Measurements from ENCODE around the gene LRRC41.

- TF ChIP-seq TCF12 (IDR thresholded peaks at IDR 0.05) (no peak), CTCF (IDR thresholded peaks at IDR 0.05) (no peak), NFIC (IDR thresholded peaks at IDR 0.05; ENCODE audit: borderline replicate concordance) (no peak), POLR2AphosphoS5 (IDR thresholded peaks at IDR 0.05; ENCODE audit: low read depth, low read length) (no peak), EZH2phosphoT487 (IDR thresholded peaks at IDR 0.05; ENCODE audit: borderline replicate concordance, low read depth) (no peak), FOXM1 (IDR thresholded peaks at IDR 0.05; ENCODE audit: low read depth) (no peak), YY1 (IDR thresholded peaks at IDR 0.05; ENCODE audit: low read depth) (no peak), EP300 (IDR thresholded peaks at IDR 0.05; ENCODE audit: borderline replicate concordance in 1 of 2, low read depth in 1 of 2, low read length in 1 of 2) (no peak), MEF2A (IDR thresholded peaks at IDR 0.05; ENCODE audit: borderline replicate concordance, low read depth) (no peak)
These were observed 48.7 kb downstream of the LRRC41 start for GRCh38 chr1:46254668-46255067.

Measured in SK-N-SH (cell line).